BE2C (cell line): Measurements from ENCODE around the gene RTRAF.

Experiments used
- DNase-seq: peaks from one replicate; pipeline ENCODE4 v3.0.0-alpha.2; 2020
- H3K27me3 ChIP-seq: fragments of 250-450 bp; sonication (Bioruptor Pico); 2 replicates; pipeline ENCODE4 v1.5.1; 2020; ENCODE audit warnings: mild to moderate bottlenecking
- H3K36me3 ChIP-seq: fragments of 250-450 bp; sonication (Bioruptor Pico); 2 replicates; pipeline ENCODE4 v1.5.1; 2020; ENCODE audit warnings: mild to moderate bottlenecking
- H3K4me1 ChIP-seq: fragments of 250-450 bp; sonication (Bioruptor Pico); 2 replicates; pipeline ENCODE4 v1.5.1; 2020
- H3K4me3 ChIP-seq: 2 replicates; pipeline ENCODE4 v1.5.1; 2011; ENCODE audit warnings: low read depth, low read length
- H3K9me3 ChIP-seq: fragments of 250-450 bp; sonication (Bioruptor Pico); 2 replicates; pipeline ENCODE4 v1.5.1; 2020
- TF ChIP-seq, protein P1 (sequence below): IDR thresholded peaks from 2 replicates; pipeline ENCODE4 v1.5.1; 2012; ENCODE audit warnings: mild to moderate bottlenecking, low read depth, low read length

RTRAF gene

DNA sequence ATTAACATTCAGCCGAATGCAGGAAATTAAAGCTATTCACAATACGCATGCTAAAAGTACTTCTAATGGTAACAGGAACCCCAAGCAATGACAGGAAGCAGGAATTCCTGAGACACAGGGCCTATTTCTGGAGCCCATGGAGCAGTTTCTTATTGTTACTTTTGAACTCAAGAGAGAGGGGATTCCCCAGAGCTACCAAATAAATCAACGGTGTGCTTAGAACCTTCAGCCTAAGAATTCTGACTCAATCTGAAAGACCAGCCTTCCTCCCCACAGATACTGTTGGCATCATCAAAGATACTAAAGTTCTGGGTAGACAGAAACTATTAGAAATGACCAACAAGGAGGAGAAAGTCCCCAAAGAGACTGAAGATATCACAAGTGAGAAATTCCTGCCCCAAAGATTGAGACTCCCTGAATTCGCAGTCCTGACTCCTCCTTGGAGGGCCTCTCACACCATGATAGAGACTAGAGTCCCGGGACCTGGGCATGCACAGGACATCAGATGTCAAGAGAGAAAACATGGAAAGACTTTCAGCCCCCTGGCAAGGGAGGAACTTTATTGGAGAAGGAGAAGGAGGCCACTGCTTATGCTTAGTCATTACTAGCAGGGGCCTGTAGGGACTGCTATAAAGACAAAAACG lies 32.7 kb downstream of the RTRAF start:
- Histone ChIP-seq H3K36me3 (no peaks in the 10 kb centered on the region), H3K9me3 (no peaks in the 10 kb centered on the region), H3K4me3 (no peak overlapping the region), H3K27me3 (no peaks in the 10 kb centered on the region), H3K4me1 (no peaks in the 10 kb centered on the region)
- TF ChIP-seq, protein P1, sequence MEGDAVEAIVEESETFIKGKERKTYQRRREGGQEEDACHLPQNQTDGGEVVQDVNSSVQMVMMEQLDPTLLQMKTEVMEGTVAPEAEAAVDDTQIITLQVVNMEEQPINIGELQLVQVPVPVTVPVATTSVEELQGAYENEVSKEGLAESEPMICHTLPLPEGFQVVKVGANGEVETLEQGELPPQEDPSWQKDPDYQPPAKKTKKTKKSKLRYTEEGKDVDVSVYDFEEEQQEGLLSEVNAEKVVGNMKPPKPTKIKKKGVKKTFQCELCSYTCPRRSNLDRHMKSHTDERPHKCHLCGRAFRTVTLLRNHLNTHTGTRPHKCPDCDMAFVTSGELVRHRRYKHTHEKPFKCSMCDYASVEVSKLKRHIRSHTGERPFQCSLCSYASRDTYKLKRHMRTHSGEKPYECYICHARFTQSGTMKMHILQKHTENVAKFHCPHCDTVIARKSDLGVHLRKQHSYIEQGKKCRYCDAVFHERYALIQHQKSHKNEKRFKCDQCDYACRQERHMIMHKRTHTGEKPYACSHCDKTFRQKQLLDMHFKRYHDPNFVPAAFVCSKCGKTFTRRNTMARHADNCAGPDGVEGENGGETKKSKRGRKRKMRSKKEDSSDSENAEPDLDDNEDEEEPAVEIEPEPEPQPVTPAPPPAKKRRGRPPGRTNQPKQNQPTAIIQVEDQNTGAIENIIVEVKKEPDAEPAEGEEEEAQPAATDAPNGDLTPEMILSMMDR: no peak
- DNase-seq: no peak

DNA sequence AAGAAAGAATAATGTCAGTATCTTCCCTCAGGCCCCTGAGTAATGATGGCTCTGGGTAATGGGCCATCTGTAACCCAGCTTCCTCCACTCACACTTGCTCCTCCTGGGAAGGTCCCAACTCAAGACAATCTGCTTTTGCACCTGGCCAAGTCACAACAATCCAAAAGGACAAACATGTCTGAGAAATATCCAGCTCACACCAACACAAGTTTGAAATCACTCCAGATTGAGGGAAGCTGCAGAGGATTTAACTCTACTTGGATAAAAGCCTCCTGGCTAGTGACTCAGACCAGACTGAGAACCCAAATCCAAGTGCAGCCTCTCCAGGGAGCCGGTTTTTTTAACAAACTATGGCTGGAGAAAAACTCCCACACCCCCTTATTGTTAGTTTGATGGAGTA lies 34.2 kb downstream of the RTRAF start:
- no peak for DNase-seq
- no peaks in the 10 kb centered on the region for H3K36me3 ChIP-seq
- TF ChIP-seq, protein P1: no peak

DNA sequence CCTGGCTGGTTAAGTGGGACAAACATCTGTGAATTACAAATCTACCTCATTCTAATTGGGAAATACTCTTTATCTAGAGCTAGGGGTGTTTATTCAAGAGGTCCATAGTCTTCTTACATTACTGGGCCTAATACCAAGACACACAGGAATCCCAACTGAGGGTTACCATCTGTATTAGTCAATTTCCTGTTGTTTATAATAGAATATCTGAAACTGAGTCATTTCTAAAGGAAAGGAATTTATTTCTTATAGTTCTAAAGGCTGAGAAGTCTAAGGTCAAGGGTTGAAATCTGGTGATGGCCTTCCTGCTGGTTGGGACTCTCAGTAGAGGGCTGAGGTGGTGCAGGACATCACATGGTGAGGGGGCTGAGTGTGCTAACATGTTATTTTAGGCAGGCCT lies 36.0 kb downstream of the RTRAF start:
- H3K36me3 ChIP-seq: no peaks in the 10 kb centered on the region
- no peaks in the 10 kb centered on the region for H3K9me3 ChIP-seq
- H3K4me1 ChIP-seq: no peaks in the 10 kb centered on the region
- DNase-seq: no peak
- H3K27me3 ChIP-seq: no peaks in the 10 kb centered on the region
- no peak overlapping the region for H3K4me3 ChIP-seq
- TF ChIP-seq, protein P1: no peak

More for the DNA sequence above, 34.2 kb downstream of the RTRAF start:
- Histone ChIP-seq H3K4me1 (no peaks in the 10 kb centered on the region), H3K9me3 (no peaks in the 10 kb centered on the region), H3K27me3 (no peaks in the 10 kb centered on the region), H3K4me3 (no peak overlapping the region)

DNA sequence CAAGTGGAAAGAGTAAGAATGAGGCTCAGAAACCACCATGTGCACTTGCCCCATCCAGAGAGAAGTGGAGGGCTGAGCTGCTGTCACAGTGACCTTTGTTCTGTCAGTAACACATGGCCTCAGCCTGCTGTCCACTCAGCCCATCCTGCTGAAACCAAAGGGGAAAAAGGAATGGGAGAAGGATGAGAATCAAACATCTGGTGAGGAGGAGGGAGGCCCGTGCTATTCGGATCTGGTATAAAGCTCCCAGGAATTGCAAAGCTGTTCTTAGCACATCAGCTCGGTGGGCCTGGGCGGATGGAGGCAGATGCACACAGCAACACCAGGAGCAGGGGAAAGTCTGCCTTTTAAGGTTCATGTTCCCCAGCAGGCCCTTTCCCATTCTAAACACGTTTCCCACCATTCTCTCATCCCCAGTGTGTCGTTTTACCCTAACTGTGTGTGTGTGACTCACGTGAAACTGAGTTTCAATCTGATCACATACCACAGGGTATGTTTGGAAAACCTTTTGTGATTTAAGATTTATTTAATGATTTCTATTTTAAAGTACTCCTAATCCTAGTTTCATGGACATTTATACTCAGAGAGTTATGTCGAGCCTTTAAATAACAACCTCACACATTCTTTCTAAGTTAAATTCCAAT lies 36.8 kb downstream of the RTRAF start:
- H3K4me1 ChIP-seq: no peaks in the 10 kb centered on the region
- no peaks in the 10 kb centered on the region for H3K36me3 ChIP-seq

DNA sequence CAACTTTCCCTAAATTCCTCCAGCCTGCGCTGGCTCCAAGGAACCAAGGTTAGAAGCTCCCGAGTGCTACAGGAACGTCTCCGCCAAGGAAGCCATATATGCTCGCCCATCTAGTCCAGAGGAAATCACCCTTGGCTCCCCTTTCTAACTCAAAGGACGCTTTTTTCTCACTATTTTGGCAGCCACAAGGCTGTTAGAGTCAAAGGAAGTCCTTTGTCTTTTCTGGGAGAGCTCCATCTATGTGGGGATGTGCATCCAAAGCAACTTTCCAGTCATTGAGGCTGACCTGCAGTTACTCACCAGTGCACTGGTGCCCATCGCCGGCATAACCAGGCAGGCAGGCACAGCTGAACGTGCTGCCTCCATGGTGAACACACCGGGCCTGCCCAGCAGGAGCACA lies 37.6 kb downstream of the RTRAF start:
- DNase-seq: no peak
- H3K4me3 ChIP-seq: no peak overlapping the region
- H3K4me1 ChIP-seq: no peaks in the 10 kb centered on the region
- no peaks in the 10 kb centered on the region for H3K27me3 ChIP-seq
- H3K36me3 ChIP-seq: no peaks in the 10 kb centered on the region
- H3K9me3 ChIP-seq: no peaks in the 10 kb centered on the region
- TF ChIP-seq, protein P1: no peak

More for the DNA sequence above, 36.8 kb downstream of the RTRAF start:
- TF ChIP-seq, protein P1: no peak
- Histone ChIP-seq H3K27me3 (no peaks in the 10 kb centered on the region), H3K9me3 (no peaks in the 10 kb centered on the region), H3K4me3 (no peak overlapping the region)
- no peak for DNase-seq

DNA sequence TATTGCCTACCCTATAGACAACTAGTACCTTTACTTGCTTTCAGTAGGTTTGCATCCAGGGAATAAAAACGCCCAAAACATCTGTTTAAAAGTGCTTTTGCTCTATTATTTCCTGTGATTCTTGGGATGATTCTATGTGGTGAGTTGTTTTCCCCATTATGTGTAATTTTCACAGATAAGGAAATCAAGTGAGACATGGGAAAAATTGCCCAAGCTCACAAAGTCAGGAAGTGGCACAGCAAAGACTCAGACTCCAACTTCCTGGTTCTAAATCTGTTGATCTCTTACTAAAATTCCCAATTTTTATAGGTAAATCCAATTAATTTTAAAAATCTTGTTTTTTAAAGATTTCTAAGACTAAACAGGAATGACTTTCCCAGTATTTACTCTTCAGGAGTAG lies 40.5 kb downstream of the RTRAF start:
- Histone ChIP-seq H3K36me3 (no peaks in the 10 kb centered on the region), H3K4me1 (no peaks in the 10 kb centered on the region), H3K27me3 (no peaks in the 10 kb centered on the region), H3K4me3 (no peak overlapping the region), H3K9me3 (no peaks in the 10 kb centered on the region)
- TF ChIP-seq, protein P1: no peak
- no peak for DNase-seq
